ENCODE results near the gene KDELR1. TPM values are rescaled to one million over a fixed set of nuclear protein-coding genes. Genes with fewer than 3 reads are reported as not detected.

The KDELR1 gene
- total RNA-seq, 1 experiment from 2014 or later, result 113 TPM

- intact Hi-C loops (cut with micrococcal nuclease), result no loop called here
- no peaks in the 10 kb centered on the region for H3K9me3 Mint-ChIP-seq (ENCODE audit: unreplicated experiment)
- TF ChIP-seq CTCF (IDR thresholded peaks at IDR 0.05; ENCODE audit: unreplicated experiment), result no peak
- H3K36me3 Mint-ChIP-seq (ENCODE audit: insufficient read depth, unreplicated experiment), result no peaks in the 10 kb centered on the region
- CTCF ChIA-PET, result no interaction called here
- H3K4me3 Mint-ChIP-seq (ENCODE audit: unreplicated experiment), result peak overlapping the region; percentile 91
- H3K27me3 Mint-ChIP-seq (ENCODE audit: insufficient read depth, unreplicated experiment), result peaks cover 22% of the 10 kb centered on the region
- peaks cover 43% of the 10 kb centered on the region for H3K4me1 Mint-ChIP-seq (ENCODE audit: insufficient read depth, unreplicated experiment)
- BruUV-seq (replicated peaks), result no TSS peak
- POLR2A ChIA-PET, result no interaction called here
- H3K27ac Mint-ChIP-seq (ENCODE audit: low read depth, unreplicated experiment), result peak overlapping the region; percentile 80
- DNase-seq (ENCODE audit: unreplicated experiment), result no peak
These were observed 6.1 kb upstream of the KDELR1 start for GRCh38 chr19:48397263-48398101.

- ChIA-PET POLR2A (no interaction called here), CTCF (no interaction called here)
- H3K36me3 Mint-ChIP-seq (ENCODE audit: insufficient read depth, unreplicated experiment), result no peaks in the 10 kb centered on the region
- no peak for TF ChIP-seq CTCF (IDR thresholded peaks at IDR 0.05; ENCODE audit: unreplicated experiment)
- H3K4me1 Mint-ChIP-seq (ENCODE audit: insufficient read depth, unreplicated experiment), result peaks cover 43% of the 10 kb centered on the region
- intact Hi-C loops (cut with micrococcal nuclease), result no loop called here
- no peak overlapping the region for H3K27ac Mint-ChIP-seq (ENCODE audit: low read depth, unreplicated experiment)
- no peak for DNase-seq (ENCODE audit: unreplicated experiment)
- BruUV-seq (replicated peaks), result no TSS peak
- no peaks in the 10 kb centered on the region for H3K9me3 Mint-ChIP-seq (ENCODE audit: unreplicated experiment)
- H3K4me3 Mint-ChIP-seq (ENCODE audit: unreplicated experiment), result peak overlapping the region; percentile 91
- peaks cover 22% of the 10 kb centered on the region for H3K27me3 Mint-ChIP-seq (ENCODE audit: insufficient read depth, unreplicated experiment)
These were observed 5.4 kb upstream of the KDELR1 start for GRCh38 chr19:48396824-48397176.

- H3K36me3 Mint-ChIP-seq (ENCODE audit: insufficient read depth, unreplicated experiment), result peaks cover 2% of the 10 kb centered on the region
- peak overlapping the region; percentile 91 for H3K4me3 Mint-ChIP-seq (ENCODE audit: unreplicated experiment)
- POLR2A ChIA-PET, result interaction anchor here (0.7 to 1.2 kb wide), 2 partner anchors 49 to 1158 kb away, joined by 3 to 9 read pairs; no protein-coding TSS in a partner anchor
- peaks cover 43% of the 10 kb centered on the region for H3K4me1 Mint-ChIP-seq (ENCODE audit: insufficient read depth, unreplicated experiment)
- no peak overlapping the region for H3K27ac Mint-ChIP-seq (ENCODE audit: low read depth, unreplicated experiment)
- no TSS peak for BruUV-seq (replicated peaks)
- H3K27me3 Mint-ChIP-seq (ENCODE audit: insufficient read depth, unreplicated experiment), result peaks cover 22% of the 10 kb centered on the region
- CTCF ChIA-PET, result interaction anchor here (0.6 to 0.7 kb wide), 3 partner anchors 24 to 692 kb away, joined by 3 read pairs; no protein-coding TSS in a partner anchor
- intact Hi-C loops (cut with micrococcal nuclease), result no loop called here
- no peak for DNase-seq (ENCODE audit: unreplicated experiment)
- no peaks in the 10 kb centered on the region for H3K9me3 Mint-ChIP-seq (ENCODE audit: unreplicated experiment)
- no peak for TF ChIP-seq CTCF (IDR thresholded peaks at IDR 0.05; ENCODE audit: unreplicated experiment)
These were observed 4.9 kb upstream of the KDELR1 start for GRCh38 chr19:48396016-48396823.

DNA sequence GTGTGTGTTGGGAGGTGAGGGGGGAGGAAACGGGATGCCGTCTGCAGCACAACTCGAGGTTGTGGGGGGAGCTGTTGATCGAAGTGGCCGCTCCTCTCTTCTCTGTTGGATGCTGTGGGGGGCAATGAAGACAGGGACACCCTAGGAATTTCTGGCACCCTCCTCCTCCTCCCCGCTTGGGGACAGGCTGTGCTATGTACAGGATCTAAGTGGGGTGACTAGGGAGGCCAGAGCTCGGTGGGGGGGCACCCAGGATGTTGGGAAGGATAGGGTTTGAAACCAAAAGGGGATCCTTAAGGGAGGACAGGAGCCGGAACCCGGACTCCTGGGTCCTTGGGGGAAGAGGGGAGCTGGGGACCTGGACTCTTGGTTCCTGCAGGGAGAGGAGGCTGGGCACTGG, 4.1 kb upstream of the KDELR1 start:
- intact Hi-C loops (cut with micrococcal nuclease), result no loop called here
- CTCF ChIA-PET, result interaction anchor here (0.6 to 0.7 kb wide), 4 partner anchors 25 to 693 kb away, joined by 3 read pairs; no protein-coding TSS in a partner anchor
- peaks cover 7% of the 10 kb centered on the region for H3K36me3 Mint-ChIP-seq (ENCODE audit: insufficient read depth, unreplicated experiment)

More for the DNA sequence above, 4.1 kb upstream of the KDELR1 start:
- no TSS peak for BruUV-seq (replicated peaks)
- POLR2A ChIA-PET, result interaction anchor here (0.6 to 1.2 kb wide), 5 partner anchors 24 to 1159 kb away, joined by 3 to 9 read pairs (median 3); partner anchors contain the start of gene GRWD1
- Mint-ChIP-seq H3K4me1 (ENCODE audit: insufficient read depth, unreplicated experiment) (peaks cover 43% of the 10 kb centered on the region), H3K4me3 (ENCODE audit: unreplicated experiment) (peak overlapping the region; percentile 91), H3K27me3 (ENCODE audit: insufficient read depth, unreplicated experiment) (peaks cover 22% of the 10 kb centered on the region), H3K27ac (ENCODE audit: low read depth, unreplicated experiment) (no peak overlapping the region), H3K9me3 (ENCODE audit: unreplicated experiment) (no peaks in the 10 kb centered on the region)
- no peak for TF ChIP-seq CTCF (IDR thresholded peaks at IDR 0.05; ENCODE audit: unreplicated experiment)
- no peak for DNase-seq (ENCODE audit: unreplicated experiment)

All from MCF 10A (cell line).